OCI-LY7 (cell line): Measurements from ENCODE around the gene IGSF21. TPM values are rescaled to one million over a fixed set of nuclear protein-coding genes. Genes with fewer than 3 reads are reported as not detected.
A peak's percentile ranks its signal among the peaks of the same experiment; 100 is the strongest.

Experiments
- BruUV-seq: library from RNA; stranded (reverse); fragments of 400-500 nt; replicated peaks from 2 replicates; lab custom pipeline; 2021; lab: Mats Ljungman, UMichigan
- CTCF ChIA-PET: fragments of 300-600 bp; sonication (Branson Sonifier 250); formaldehyde crosslinking; loops from one replicate; lab custom pipeline; 2022; ENCODE audit warnings: antibody characterized with exemption; ENCODE audit not compliant: unreplicated experiment; lab: Charles Lee
- POLR2A ChIA-PET: fragments of 300-600 bp; sonication (Branson Sonifier 250); formaldehyde crosslinking; loops from one replicate; lab custom pipeline; 2022; ENCODE audit warnings: antibody characterized with exemption; lab: Charles Lee
- DNase-seq: peaks from one replicate; pipeline ENCODE4 v3.0.0-alpha.2; 2015; ENCODE audit warnings: low spot score
- H2AFZ ChIP-seq: fragments of 200-600 bp; sonication (generic), shearing (Covaris generic); 2 replicates; pipeline ENCODE4 v1.6.1; 2014; ENCODE audit warnings: mild to moderate bottlenecking, antibody characterized with exemption, low read length, moderate library complexity
- H3K27ac ChIP-seq: fragments of 200-600 bp; sonication (generic); 2 replicates; pipeline ENCODE4 v1.5.1; 2014; ENCODE audit warnings: mixed run types, low read depth, mild to moderate bottlenecking, moderate library complexity, low read length, inconsistent platforms; ENCODE audit not compliant: poor library complexity, severe bottlenecking
- H3K36me3 ChIP-seq: fragments of 200-600 bp; sonication (generic); 2 replicates; pipeline ENCODE4 v1.6.1; 2014; ENCODE audit warnings: mild to moderate bottlenecking, antibody characterized with exemption, low read length, moderate library complexity, mixed read lengths; ENCODE audit not compliant: insufficient read depth
- H3K4me1 ChIP-seq: fragments of 200-600 bp; sonication (generic); 2 replicates; pipeline ENCODE4 v1.5.1; 2014; ENCODE audit warnings: mild to moderate bottlenecking, low read length; ENCODE audit not compliant: insufficient read depth, poor library complexity, severe bottlenecking
- H3K4me2 ChIP-seq: fragments of 200-600 bp; sonication (generic); 2 replicates; pipeline ENCODE4 v1.6.1; 2014; ENCODE audit warnings: mild to moderate bottlenecking, low read length
- H3K4me3 ChIP-seq: fragments of 200-600 bp; sonication (generic); 2 replicates; pipeline ENCODE4 v1.5.1; 2014; ENCODE audit warnings: mild to moderate bottlenecking, low read depth, low read length; ENCODE audit not compliant: poor library complexity, severe bottlenecking
- H3K79me2 ChIP-seq: fragments of 200-600 bp; sonication (generic); 2 replicates; pipeline ENCODE4 v1.6.1; 2016; ENCODE audit warnings: low read depth, mild to moderate bottlenecking, low read length, moderate library complexity, mixed read lengths; ENCODE audit not compliant: insufficient read depth
- H3K9me2 ChIP-seq: fragments of 200-600 bp; sonication (generic); 2 replicates; pipeline ENCODE4 v1.6.1; 2016; ENCODE audit warnings: mild to moderate bottlenecking, low read length, mixed read lengths; ENCODE audit not compliant: insufficient read depth
- H3K9me3 ChIP-seq: fragments of 200-600 bp; sonication (generic); 2 replicates; pipeline ENCODE4 v1.6.1; 2014; ENCODE audit warnings: mild to moderate bottlenecking, mixed run types, low read length, mixed read lengths
- H4K20me1 ChIP-seq: fragments of 200-600 bp; sonication (generic); 2 replicates; pipeline ENCODE4 v1.6.1; 2014; ENCODE audit warnings: mild to moderate bottlenecking, antibody characterized with exemption, low read length, moderate library complexity, mixed read lengths; ENCODE audit not compliant: insufficient read depth
- EZH2phosphoT487 ChIP-seq: fragments of 200-600 bp; sonication (generic); IDR thresholded peaks from 2 replicates; pipeline ENCODE4 v1.6.1; 2018; ENCODE audit warnings: low read depth, borderline replicate concordance, mild to moderate bottlenecking, mixed run types, antibody characterized with exemption, low read length, moderate library complexity, mixed read lengths
- intact Hi-C: fragments of 100-400 bp; cut with micrococcal nuclease; formaldehyde crosslinking; loops from one replicate; pipeline ENCODE4 v1.10.0; 2022; ENCODE audit not compliant: unreplicated experiment
- total RNA-seq, 2 experiments: library from RNA; depleted of rRNA in 1 of 2; stranded (reverse); fragments of >200 nt in 1 of 2; shearing (Covaris generic) in 1 of 2; gene quantifications; 2 replicates each; pipeline ENCODE4 v1.2.3, GENCODE V29; 2014 to 2022
- TF ChIP-seq, protein P1 (sequence below): fragments of 200-600 bp; sonication (generic); conservative IDR thresholded peaks from 2 replicates; pipeline ENCODE4 v1.5.1; 2014; ENCODE audit warnings: mild to moderate bottlenecking, antibody characterized with exemption, low read length, moderate library complexity, mixed read lengths

The IGSF21 gene
- total RNA-seq, 2 experiments from 2014 or later = 0.17 TPM; not detected in 1

DNA sequence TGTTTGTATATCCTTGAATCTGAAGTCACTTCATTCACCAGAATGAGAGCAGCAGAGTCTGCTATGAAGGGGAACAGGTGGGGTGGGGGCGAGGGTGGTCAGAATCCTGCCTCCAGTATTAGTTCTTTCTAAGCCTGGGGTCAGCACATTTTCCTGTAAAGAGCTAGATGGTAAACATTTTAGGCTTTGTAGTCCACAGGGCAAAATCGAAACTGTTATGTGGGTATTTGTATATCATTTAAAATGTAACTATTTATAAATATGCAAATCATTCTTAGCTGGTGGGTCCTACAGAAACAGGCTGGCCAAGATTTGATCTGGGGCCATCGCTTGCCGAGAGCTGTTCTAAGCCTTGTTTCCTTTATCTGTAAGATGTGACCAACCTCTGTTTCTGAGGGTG, 96.0 kb downstream of the IGSF21 start:
- Histone ChIP-seq H3K9me3 (no peaks in the 10 kb centered on the region), H3K4me3 (no peak overlapping the region), H3K4me1 (peaks cover 18% of the 10 kb centered on the region), H3K36me3 (no peaks in the 10 kb centered on the region), H3K4me2 (peak overlapping the region; percentile 43; the same call in 1 of the 2 replicates), H4K20me1 (no peaks in the 10 kb centered on the region), H3K9me2 (no peaks in the 10 kb centered on the region), H3K79me2 (no peaks in the 10 kb centered on the region), H3K27ac (no peak overlapping the region), H2AFZ (no peak overlapping the region)
- DNase-seq = peak; percentile 7
- intact Hi-C loops = no loop called here
- no TSS peak for BruUV-seq
- TF ChIP-seq, protein P1, sequence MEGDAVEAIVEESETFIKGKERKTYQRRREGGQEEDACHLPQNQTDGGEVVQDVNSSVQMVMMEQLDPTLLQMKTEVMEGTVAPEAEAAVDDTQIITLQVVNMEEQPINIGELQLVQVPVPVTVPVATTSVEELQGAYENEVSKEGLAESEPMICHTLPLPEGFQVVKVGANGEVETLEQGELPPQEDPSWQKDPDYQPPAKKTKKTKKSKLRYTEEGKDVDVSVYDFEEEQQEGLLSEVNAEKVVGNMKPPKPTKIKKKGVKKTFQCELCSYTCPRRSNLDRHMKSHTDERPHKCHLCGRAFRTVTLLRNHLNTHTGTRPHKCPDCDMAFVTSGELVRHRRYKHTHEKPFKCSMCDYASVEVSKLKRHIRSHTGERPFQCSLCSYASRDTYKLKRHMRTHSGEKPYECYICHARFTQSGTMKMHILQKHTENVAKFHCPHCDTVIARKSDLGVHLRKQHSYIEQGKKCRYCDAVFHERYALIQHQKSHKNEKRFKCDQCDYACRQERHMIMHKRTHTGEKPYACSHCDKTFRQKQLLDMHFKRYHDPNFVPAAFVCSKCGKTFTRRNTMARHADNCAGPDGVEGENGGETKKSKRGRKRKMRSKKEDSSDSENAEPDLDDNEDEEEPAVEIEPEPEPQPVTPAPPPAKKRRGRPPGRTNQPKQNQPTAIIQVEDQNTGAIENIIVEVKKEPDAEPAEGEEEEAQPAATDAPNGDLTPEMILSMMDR = no peak
- TF ChIP-seq EZH2phosphoT487 = no peak
- POLR2A ChIA-PET = interaction anchor here (0.5 to 0.8 kb wide), 2 partner anchors 18 to 71 kb away, joined by 3 to 5 read pairs; no protein-coding TSS in a partner anchor
- CTCF ChIA-PET = no interaction called here

DNA sequence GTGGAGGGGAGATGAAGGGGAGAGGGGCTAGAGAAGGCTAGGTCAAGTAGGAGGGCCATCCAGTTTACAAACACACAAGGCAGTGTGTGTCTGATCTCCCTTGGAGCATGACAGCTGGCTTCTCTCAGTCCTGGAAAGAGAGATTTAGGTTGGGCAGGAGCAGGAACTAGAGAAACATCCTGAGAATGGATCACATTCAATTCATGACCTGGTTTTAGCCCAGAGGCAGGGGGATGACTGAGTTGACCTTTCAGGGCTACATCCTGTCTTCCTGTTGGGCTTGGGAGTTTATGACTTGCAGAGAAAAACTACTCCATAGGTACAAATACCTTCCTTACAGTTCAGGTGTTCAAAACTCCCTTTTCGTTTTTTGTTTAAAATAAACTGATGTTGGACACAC, 97.0 kb downstream of the IGSF21 start:
- H3K36me3 ChIP-seq = no peaks in the 10 kb centered on the region
- TF ChIP-seq, protein P1 = no peak
- TF ChIP-seq EZH2phosphoT487 = no peak
- POLR2A ChIA-PET = no interaction called here
- H3K9me3 ChIP-seq = no peaks in the 10 kb centered on the region
- no peak overlapping the region for H3K4me3 ChIP-seq
- no peaks in the 10 kb centered on the region for H4K20me1 ChIP-seq
- no peak for DNase-seq
- peaks cover 18% of the 10 kb centered on the region for H3K4me1 ChIP-seq
- no TSS peak for BruUV-seq
- intact Hi-C loops = no loop called here
- no peak overlapping the region for H3K4me2 ChIP-seq
- H3K9me2 ChIP-seq = no peaks in the 10 kb centered on the region
- no peaks in the 10 kb centered on the region for H3K79me2 ChIP-seq
- CTCF ChIA-PET = no interaction called here
- no peak overlapping the region for H3K27ac ChIP-seq
- H2AFZ ChIP-seq = no peak overlapping the region

DNA sequence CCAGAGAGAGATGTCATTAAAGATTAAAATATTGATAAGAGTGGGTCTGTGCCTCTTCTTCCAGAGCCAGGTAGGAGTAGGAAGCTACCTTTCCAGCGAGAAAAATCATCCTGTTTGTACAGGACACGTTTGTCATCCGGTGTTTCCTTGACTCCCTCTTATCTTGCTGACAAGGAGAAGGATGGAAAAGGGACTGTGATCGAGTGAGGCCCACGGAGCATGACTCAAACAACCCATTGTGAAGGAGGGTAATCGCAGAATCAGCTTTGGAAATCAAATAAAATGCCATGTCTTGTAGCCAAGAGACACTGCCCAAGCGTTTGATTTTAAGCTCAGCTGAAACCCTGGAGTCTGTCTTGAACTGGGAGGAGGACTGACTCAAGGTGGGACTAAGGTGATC, 97.7 kb downstream of the IGSF21 start:
- H3K9me3 ChIP-seq = no peaks in the 10 kb centered on the region
- BruUV-seq = no TSS peak
- H3K36me3 ChIP-seq = no peaks in the 10 kb centered on the region
- H3K4me2 ChIP-seq = no peak overlapping the region
- TF ChIP-seq, protein P1 = no peak
- no peak for TF ChIP-seq EZH2phosphoT487
- no peaks in the 10 kb centered on the region for H4K20me1 ChIP-seq
- H3K9me2 ChIP-seq = no peaks in the 10 kb centered on the region
- no peak for DNase-seq
- POLR2A ChIA-PET = no interaction called here
- peaks cover 18% of the 10 kb centered on the region for H3K4me1 ChIP-seq
- intact Hi-C loops = no loop called here
- no peak overlapping the region for H3K27ac ChIP-seq
- no peak overlapping the region for H2AFZ ChIP-seq
- H3K79me2 ChIP-seq = no peaks in the 10 kb centered on the region
- H3K4me3 ChIP-seq = no peak overlapping the region
- CTCF ChIA-PET = no interaction called here
